HepG2 (cell line): ENCODE data around the gene IRX3. TPM values are rescaled to one million over a fixed set of nuclear protein-coding genes. Genes with fewer than 3 reads are reported as not detected.

Source experiments
- CCAR2 ChIP-seq: fragments of 200-400 bp; formaldehyde crosslinking; optimal IDR thresholded peaks from 2 replicates; pipeline ENCODE3; 2018; ENCODE audit warnings: low read depth, mild to moderate bottlenecking, low read length, moderate library complexity
- ISX ChIP-seq: sonication (generic); formaldehyde crosslinking; conservative IDR thresholded peaks from 2 replicates; pipeline ENCODE4 v1.5.0; 2020; ENCODE audit warnings: missing genetic modification reagents
- KLF15 ChIP-seq: sonication (generic); formaldehyde crosslinking; IDR thresholded peaks from 2 replicates; pipeline ENCODE4 v1.8.1; 2023; ENCODE audit warnings: borderline replicate concordance, mild to moderate bottlenecking, inconsistent platforms, missing genetic modification reagents, mixed read lengths
- MIXL1 ChIP-seq: IDR thresholded peaks from 2 replicates; pipeline ENCODE4 v1.6.1; 2016
- RARA ChIP-seq: IDR thresholded peaks from 2 replicates; pipeline ENCODE4 v1.6.1; 2016; ENCODE audit warnings: missing genetic modification reagents, missing compliant biosample characterization
- SNAPC4 ChIP-seq: sonication (generic); formaldehyde crosslinking; IDR thresholded peaks from 2 replicates; pipeline ENCODE4 v1.4.0; 2020; ENCODE audit warnings: mild to moderate bottlenecking, missing genetic modification reagents
- SP5 ChIP-seq: IDR thresholded peaks from 2 replicates; pipeline ENCODE4 v1.6.1; 2016; ENCODE audit warnings: low read depth, borderline replicate concordance
- SRF ChIP-seq: IDR thresholded peaks from 2 replicates; pipeline ENCODE4 v1.6.1; 2011; ENCODE audit warnings: mild to moderate bottlenecking, low read depth, low read length, moderate library complexity
- TCF7 ChIP-seq: sonication (generic); IDR thresholded peaks from 2 replicates; pipeline ENCODE4 v1.6.1; 2016; ENCODE audit warnings: antibody characterized with exemption, low read depth
- ZNF556 ChIP-seq: sonication (generic); formaldehyde crosslinking; IDR thresholded peaks from 2 replicates; pipeline ENCODE4 v1.4.0; 2020; ENCODE audit warnings: mild to moderate bottlenecking, missing genetic modification reagents, borderline replicate concordance
- ZNF563 ChIP-seq: sonication (generic); formaldehyde crosslinking; IDR thresholded peaks from 2 replicates; pipeline ENCODE4 v1.8.0; 2022; ENCODE audit warnings: mild to moderate bottlenecking, moderate library complexity, missing genetic modification reagents
- ZNF609 ChIP-seq: sonication (generic); formaldehyde crosslinking; IDR thresholded peaks from 2 replicates; pipeline ENCODE4 v1.4.0; 2020; ENCODE audit warnings: mild to moderate bottlenecking, missing genetic modification reagents, borderline replicate concordance
- polyA plus RNA-seq, 8 experiments: library from polyadenylated mRNA; depleted of rRNA in 3 of 8; stranded (reverse) in 7 of 8; unstranded in 1 of 8; fragments of >200 nt; fragmentation: Illumina TruSeq in 4 of 8; extraction: Trizol in 4 of 8; gene quantifications; 2 replicates each; pipeline versions ENCODE4 v1.2.1 to v1.2.3, GENCODE V29; 2011 to 2016; ENCODE audit warnings: low read depth in 4 of 8, missing spikeins in 1 of 8, mixed read lengths in 1 of 8; ENCODE audit not compliant: insufficient read depth in 1 of 8
- total RNA-seq, 5 experiments: library from RNA; depleted of rRNA; stranded (reverse); fragments of >200 nt; fragmentation: Illumina TruSeq; extraction: Trizol; gene quantifications; 2 replicates each; pipeline ENCODE4 v1.2.3, GENCODE V29; 2016; ENCODE audit warnings: low read depth in 1 of 5
- TF ChIP-seq, protein P1 (sequence below): sonication (generic); formaldehyde crosslinking; conservative IDR thresholded peaks from 2 replicates; pipeline ENCODE4 v1.8.0; 2022; ENCODE audit warnings: missing genetic modification reagents
- TF ChIP-seq, protein P2 (sequence below): IDR thresholded peaks from 2 replicates; pipeline ENCODE4 v1.6.1; 2016; ENCODE audit warnings: low read depth, control low read depth

The IRX3 gene
- total and polyA plus RNA-seq, 2 of the 13 experiments (the other 11 are each of a cell fraction or from before 2014, with no cell fraction given), result 9.2 to 16.4 TPM

GRCh38 chr16:54266363-54266955 is 20.1 kb downstream of the IRX3 start (continued):
- TF ChIP-seq TCF7 (peak; percentile 52), ZNF609 (CRISPR knock-in tag) (peak; percentile 82; the same call in 1 of the 2 replicates), RARA (CRISPR knock-in tag) (peak; percentile 81), SP5 (no peak), ZNF563 (CRISPR knock-in tag) (no peak), ISX (CRISPR knock-in tag) (no peak), SRF (peak; percentile 69), CCAR2 (no peak), SNAPC4 (CRISPR knock-in tag) (peak; percentile 84; the same call in 1 of the 2 replicates), KLF15 (CRISPR knock-in tag) (no peak), MIXL1 (peak; percentile 93), ZNF556 (CRISPR knock-in tag) (peak; percentile 63; the same call in 1 of the 2 replicates)
- TF ChIP-seq, protein P1, sequence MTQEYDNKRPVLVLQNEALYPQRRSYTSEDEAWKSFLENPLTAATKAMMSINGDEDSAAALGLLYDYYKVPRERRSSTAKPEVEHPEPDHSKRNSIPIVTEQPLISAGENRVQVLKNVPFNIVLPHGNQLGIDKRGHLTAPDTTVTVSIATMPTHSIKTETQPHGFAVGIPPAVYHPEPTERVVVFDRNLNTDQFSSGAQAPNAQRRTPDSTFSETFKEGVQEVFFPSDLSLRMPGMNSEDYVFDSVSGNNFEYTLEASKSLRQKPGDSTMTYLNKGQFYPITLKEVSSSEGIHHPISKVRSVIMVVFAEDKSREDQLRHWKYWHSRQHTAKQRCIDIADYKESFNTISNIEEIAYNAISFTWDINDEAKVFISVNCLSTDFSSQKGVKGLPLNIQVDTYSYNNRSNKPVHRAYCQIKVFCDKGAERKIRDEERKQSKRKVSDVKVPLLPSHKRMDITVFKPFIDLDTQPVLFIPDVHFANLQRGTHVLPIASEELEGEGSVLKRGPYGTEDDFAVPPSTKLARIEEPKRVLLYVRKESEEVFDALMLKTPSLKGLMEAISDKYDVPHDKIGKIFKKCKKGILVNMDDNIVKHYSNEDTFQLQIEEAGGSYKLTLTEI (CRISPR knock-in tag), result no peak
- TF ChIP-seq, protein P2, sequence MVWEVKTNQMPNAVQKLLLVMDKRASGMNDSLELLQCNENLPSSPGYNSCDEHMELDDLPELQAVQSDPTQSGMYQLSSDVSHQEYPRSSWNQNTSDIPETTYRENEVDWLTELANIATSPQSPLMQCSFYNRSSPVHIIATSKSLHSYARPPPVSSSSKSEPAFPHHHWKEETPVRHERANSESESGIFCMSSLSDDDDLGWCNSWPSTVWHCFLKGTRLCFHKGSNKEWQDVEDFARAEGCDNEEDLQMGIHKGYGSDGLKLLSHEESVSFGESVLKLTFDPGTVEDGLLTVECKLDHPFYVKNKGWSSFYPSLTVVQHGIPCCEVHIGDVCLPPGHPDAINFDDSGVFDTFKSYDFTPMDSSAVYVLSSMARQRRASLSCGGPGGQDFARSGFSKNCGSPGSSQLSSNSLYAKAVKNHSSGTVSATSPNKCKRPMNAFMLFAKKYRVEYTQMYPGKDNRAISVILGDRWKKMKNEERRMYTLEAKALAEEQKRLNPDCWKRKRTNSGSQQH (CRISPR knock-in tag), result 0 out of 2 replicates have a peak, but pooled peaks have one; percentile 30
